Measurements from ENCODE around the gene PRDM16. TPM values are rescaled to one million over a fixed set of nuclear protein-coding genes. Genes with fewer than 3 reads are reported as not detected.

PRDM16 gene
- total RNA-seq, 1 experiment from 2014 or later: not detected

- no peak for DNase-seq (ENCODE audit: low read depth)
Measured at GRCh38 chr1:3459051-3459908, 390.3 kb downstream of the PRDM16 start.

- DNase-seq (ENCODE audit: low read depth): no peak
Measured at GRCh38 chr1:3459940-3460671, 391.1 kb downstream of the PRDM16 start.

- DNase-seq (ENCODE audit: low read depth): no peak
Measured at GRCh38 chr1:3460672-3461131, 391.7 kb downstream of the PRDM16 start.

- no peak for DNase-seq (ENCODE audit: low read depth)
Measured at GRCh38 chr1:3461238-3461933, 392.4 kb downstream of the PRDM16 start.

GRCh38 chr1:3461934-3462275, 392.9 kb downstream of the PRDM16 start:
- DNase-seq (ENCODE audit: low read depth): no peak

- no peak for DNase-seq (ENCODE audit: low read depth)
Measured at GRCh38 chr1:3462356-3463012, 393.5 kb downstream of the PRDM16 start.

GRCh38 chr1:3463013-3463385, 394.0 kb downstream of the PRDM16 start:
- DNase-seq (ENCODE audit: low read depth): no peak

GRCh38 chr1:3463408-3463863, 394.4 kb downstream of the PRDM16 start:
- no peak for DNase-seq (ENCODE audit: low read depth)

GRCh38 chr1:3463891-3464648, 395.1 kb downstream of the PRDM16 start:
- no peak for DNase-seq (ENCODE audit: low read depth)

GRCh38 chr1:3464649-3465025, 395.6 kb downstream of the PRDM16 start:
- no peak for DNase-seq (ENCODE audit: low read depth)

- no peak for DNase-seq (ENCODE audit: low read depth)
Measured at GRCh38 chr1:3465091-3465934, 396.3 kb downstream of the PRDM16 start.

GRCh38 chr1:3465935-3466321, 396.9 kb downstream of the PRDM16 start:
- no peak for DNase-seq (ENCODE audit: low read depth)

GRCh38 chr1:3466366-3467075, 397.5 kb downstream of the PRDM16 start:
- no peak for DNase-seq (ENCODE audit: low read depth)

GRCh38 chr1:3467096-3468036, 398.4 kb downstream of the PRDM16 start:
- DNase-seq (ENCODE audit: low read depth): no peak

GRCh38 chr1:3468236-3469103, 399.5 kb downstream of the PRDM16 start:
- no peak for DNase-seq (ENCODE audit: low read depth)

GRCh38 chr1:3469104-3469848, 400.3 kb downstream of the PRDM16 start:
- DNase-seq (ENCODE audit: low read depth): no peak
